HCT116 (cell line): ENCODE data around the gene USP30.

Experiments
- ATF3 ChIP-seq: IDR thresholded peaks from 2 replicates; pipeline ENCODE4 v1.6.1; 2012
- CTCF ChIP-seq, 3 experiments: fragments of 200-600 bp in 1 of 3; sonication (generic) in 1 of 3; IDR thresholded peaks in 2 of 3; conservative IDR thresholded peaks in 1 of 3; 2 replicates each; pipeline ENCODE4 v1.5.1; 2012 to 2017; ENCODE audit warnings: low read depth in 2 of 3, low read length in 2 of 3, antibody characterized with exemption in 1 of 3, borderline replicate concordance in 1 of 3, control low read depth in 1 of 3, mild to moderate bottlenecking in 1 of 3, mixed read lengths in 1 of 3, mixed run types in 1 of 3, moderate library complexity in 1 of 3; ENCODE audit not compliant: insufficient read depth in 1 of 3
- EZH2 ChIP-seq: fragments of 200-600 bp; sonication (generic); IDR thresholded peaks from 2 replicates; pipeline ENCODE4 v1.6.1; 2017; ENCODE audit warnings: antibody characterized with exemption, mixed run types
- FOSL1 ChIP-seq: IDR thresholded peaks from 2 replicates; pipeline ENCODE4 v1.6.1; 2012; ENCODE audit warnings: low read depth
- SRF ChIP-seq: IDR thresholded peaks from 2 replicates; pipeline ENCODE4 v1.6.1; 2012; ENCODE audit warnings: low read depth
- ZNF274 ChIP-seq: fragments of 200-500 bp; sonication (Bioruptor generic); IDR thresholded peaks from 2 replicates; pipeline ENCODE4 v1.6.1; 2014; ENCODE audit warnings: mild to moderate bottlenecking, low read depth, low read length, inconsistent platforms

GRCh38 chr12:109109746-109110350, 57.5 kb downstream of the USP30 start:
- TF ChIP-seq CTCF (IDR thresholded peaks at IDR 0.05 in 2 of 3, conservative IDR thresholded peaks at IDR 0.05 in 1 of 3; ENCODE audit: borderline replicate concordance in 1 of 3, insufficient read depth in 1 of 3, low read depth in 2 of 3, low read length in 2 of 3), result no peak
- no peak for TF ChIP-seq EZH2
- no peak for TF ChIP-seq SRF
- no peak for TF ChIP-seq FOSL1
- TF ChIP-seq ZNF274, result no peak
- TF ChIP-seq ATF3, result no peak
